Measurements from ENCODE around the gene ALG8. TPM values are rescaled to one million over a fixed set of nuclear protein-coding genes. Genes with fewer than 3 reads are reported as not detected.
A peak's percentile ranks its signal among the peaks of the same experiment; 100 is the strongest.
"Not testable (repeated sequence)": the region's sequence is repeated elsewhere in the genome, so short reads cannot be mapped to it uniquely, and the experiment has no call there.

Gene ALG8
- total RNA-seq, 1 donor, result 60.9 TPM

DNA sequence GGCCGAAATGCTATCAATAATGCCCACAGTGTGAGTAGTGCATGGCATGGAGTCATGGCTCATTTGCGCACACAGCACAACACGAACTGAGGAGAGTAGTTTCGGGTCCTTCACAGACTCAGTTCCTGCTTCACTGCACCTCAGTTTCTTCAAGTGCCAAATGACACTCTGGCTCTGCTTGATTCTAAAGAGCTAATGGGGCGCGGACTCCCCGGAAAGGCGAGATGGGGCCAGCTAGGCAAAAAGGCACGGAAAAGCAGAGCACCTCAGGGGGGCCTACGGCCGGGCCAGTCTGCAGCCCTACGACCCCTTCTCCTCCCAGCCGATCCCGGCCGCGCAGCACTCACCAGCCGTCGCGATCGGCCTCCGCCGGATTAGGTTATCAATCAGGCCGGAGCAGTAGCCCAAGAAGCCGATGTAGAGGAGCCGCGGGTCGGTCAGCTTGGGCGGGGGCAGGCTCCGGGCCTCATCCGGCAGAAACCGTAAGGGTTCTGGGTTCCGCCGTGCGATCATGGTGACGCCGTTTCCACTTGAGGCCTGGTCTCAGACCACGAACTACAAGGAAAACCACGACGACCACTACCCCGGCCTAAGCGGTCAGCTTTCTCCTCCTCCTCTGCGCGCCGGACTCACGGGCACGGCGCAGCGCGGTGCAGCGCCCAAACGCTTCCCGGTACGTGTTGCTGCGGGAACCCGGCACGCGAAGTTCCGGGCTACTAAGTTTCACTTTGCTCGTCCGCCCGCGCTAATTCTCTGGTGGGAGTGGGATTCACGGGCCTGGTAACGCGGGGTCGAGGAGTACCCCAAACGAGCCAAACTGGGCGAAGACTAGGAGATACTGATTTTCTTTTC lies 60.0 kb downstream of the ALG8 start, which contains the start of gene NDUFC2:
Gene NDUFC2 (minus strand): TSS at position 631 of the 852 bp plus-strand sequence. CDS start 118 bp downstream, at position 513.
- peak; percentile 85 for DNase-seq (ENCODE audit: low read depth)
- H3K4me3 ChIP-seq (ENCODE audit: low read depth, low read length), result peak within 1 kb of the TSS; percentile 96
- TF ChIP-seq, protein P1, sequence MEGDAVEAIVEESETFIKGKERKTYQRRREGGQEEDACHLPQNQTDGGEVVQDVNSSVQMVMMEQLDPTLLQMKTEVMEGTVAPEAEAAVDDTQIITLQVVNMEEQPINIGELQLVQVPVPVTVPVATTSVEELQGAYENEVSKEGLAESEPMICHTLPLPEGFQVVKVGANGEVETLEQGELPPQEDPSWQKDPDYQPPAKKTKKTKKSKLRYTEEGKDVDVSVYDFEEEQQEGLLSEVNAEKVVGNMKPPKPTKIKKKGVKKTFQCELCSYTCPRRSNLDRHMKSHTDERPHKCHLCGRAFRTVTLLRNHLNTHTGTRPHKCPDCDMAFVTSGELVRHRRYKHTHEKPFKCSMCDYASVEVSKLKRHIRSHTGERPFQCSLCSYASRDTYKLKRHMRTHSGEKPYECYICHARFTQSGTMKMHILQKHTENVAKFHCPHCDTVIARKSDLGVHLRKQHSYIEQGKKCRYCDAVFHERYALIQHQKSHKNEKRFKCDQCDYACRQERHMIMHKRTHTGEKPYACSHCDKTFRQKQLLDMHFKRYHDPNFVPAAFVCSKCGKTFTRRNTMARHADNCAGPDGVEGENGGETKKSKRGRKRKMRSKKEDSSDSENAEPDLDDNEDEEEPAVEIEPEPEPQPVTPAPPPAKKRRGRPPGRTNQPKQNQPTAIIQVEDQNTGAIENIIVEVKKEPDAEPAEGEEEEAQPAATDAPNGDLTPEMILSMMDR (IDR thresholded peaks at IDR 0.05; ENCODE audit: insufficient read depth, low read depth, low read length), result no peak

DNA sequence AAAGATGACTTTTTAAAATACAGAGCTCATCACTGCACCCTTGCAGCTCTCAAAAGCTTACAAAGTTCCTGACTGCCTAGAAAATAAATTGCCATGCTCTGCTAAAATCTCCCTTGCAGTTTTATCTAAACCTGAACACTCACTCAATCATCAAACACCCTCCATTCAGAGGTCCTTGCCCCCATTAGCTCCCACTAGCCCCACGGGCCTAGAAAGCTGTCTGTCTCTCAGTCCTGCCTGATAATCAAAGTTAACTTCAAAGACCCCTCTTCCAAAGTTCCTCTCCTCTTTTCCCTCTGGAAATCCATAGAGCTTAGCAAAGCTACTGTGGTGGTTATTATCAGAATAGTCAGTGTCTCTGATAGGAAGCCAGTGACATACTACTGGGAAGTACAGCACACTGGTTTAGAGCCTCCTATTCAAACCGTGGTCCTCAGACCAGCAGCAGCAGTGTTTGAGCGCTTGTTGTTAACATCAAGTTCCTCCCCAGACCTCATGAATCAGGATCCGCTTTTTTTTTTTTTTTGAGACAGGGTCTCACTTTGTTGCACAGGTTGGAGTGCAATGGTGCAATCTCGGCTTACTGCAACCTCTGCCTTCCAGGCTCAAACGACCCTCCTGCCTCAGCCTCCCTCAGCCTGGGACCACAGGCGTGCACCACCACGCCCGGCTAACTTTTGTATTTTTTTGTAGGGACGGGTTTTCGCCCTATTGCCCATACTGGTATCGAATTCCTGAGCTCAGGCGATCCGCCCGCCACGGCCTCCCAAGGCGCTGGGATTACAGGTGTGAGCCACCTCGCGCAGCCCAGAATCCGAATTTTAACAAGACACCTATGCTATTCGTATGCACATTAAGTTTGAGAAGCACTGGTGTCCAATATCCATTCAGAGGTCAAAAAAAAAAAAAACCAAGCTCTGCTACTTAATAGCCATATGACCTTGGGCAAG lies 60.9 kb downstream of the ALG8 start:
- DNase-seq (ENCODE audit: low read depth), result peak; percentile 7
- TF ChIP-seq, protein P1 (IDR thresholded peaks at IDR 0.05; ENCODE audit: insufficient read depth, low read depth, low read length), result no peak

DNA sequence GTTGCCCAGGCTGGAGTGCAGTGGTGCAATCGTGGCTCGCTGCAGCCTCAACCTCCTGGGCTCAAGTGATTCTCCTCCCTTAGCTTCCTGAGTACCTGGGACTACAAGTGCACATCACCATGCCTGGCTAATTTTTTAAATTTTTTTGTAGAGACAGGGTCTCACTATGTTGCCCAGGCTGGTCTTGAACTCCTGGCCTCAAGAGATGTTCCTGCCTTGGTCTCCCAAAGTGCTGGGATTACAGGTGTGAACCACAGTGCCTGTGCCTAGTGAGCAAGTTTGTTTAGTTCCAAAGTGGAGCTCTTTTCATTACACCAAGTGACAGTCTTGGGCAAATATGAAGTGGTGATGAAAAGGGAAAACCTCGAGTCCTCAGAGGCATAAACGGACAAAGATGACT lies 61.8 kb downstream of the ALG8 start:
- DNase-seq (ENCODE audit: low read depth); H3K4me3 ChIP-seq (ENCODE audit: low read depth, low read length): not testable (repeated sequence)

More for the DNA sequence above, 60.9 kb downstream of the ALG8 start:
- H3K4me3 ChIP-seq (ENCODE audit: low read depth, low read length), result peak overlapping the region; percentile 96

DNA sequence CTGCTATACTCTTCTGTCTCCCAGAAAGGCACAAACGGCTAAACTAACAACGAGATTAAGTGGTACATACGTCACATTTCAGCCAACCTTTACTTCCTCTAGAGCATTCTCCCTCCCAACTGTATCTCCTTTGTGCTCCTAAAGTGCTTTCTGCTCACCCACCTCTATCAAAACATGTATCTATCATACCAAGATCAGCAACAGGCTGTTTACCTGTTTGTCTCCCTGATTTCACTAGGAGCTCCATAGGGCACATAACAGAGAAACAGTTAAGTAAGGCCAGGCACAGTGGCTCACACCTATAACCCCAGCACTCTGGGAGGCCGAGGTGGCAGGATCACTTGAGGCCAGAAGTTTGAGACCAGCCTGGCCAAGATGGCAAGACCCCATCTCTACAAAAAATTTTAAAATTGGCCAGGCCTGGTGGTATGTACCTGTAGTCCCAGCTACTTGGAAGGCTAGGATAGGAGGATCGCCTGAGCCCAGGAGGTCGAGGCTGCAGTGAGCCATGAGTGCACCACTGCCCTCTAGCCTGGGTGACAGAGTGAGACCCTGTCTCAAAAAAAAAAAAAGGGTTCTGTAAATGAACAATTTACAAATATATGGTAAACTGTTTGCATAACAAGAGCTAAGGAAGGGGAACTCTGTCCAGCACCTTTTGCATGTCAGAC lies 62.6 kb downstream of the ALG8 start:
- no peak overlapping the region for H3K4me3 ChIP-seq (ENCODE audit: low read depth, low read length)
- no peak for DNase-seq (ENCODE audit: low read depth)
- TF ChIP-seq, protein P1 (IDR thresholded peaks at IDR 0.05; ENCODE audit: insufficient read depth, low read depth, low read length), result no peak

DNA sequence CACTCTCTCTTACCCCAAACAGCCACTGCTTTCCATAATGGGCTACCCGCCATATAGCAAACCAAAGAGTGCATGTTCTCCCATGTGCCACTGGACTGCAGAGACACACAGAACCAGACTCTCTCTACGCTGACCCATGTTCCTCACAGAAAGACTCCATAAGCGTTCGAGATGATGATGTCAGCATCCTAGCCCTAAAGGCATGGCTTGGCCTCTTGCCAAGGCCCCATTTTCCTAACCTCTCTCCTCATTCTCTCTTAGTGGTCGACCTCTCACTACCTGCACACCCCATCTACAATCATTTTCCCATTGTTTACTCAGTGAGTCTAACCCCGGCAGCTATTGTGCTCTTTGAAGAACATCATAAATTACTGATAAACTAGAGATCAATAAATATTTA lies 64.7 kb downstream of the ALG8 start:
- no peak for DNase-seq (ENCODE audit: low read depth)

DNA sequence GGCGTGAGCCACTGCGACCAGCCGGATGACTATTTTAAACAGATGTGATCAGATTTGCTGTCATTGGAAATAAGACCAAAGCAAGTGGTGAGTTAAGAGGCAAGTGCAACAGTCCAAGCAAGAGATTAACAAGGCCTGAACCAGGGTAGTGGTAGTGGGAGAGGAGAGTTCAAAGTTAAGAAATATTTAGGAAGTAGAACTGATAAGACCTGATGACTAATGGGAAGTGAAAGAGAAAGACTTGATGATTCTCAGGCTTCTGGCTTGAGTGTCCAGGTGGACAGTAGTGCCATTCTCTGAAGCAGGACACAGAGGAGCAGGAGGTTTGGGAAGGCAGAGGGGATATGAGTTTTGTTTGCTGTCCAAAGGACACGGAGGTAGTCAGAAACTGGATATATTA lies 67.0 kb downstream of the ALG8 start:
- DNase-seq (ENCODE audit: low read depth), result no peak
- TF ChIP-seq, protein P1 (IDR thresholded peaks at IDR 0.05; ENCODE audit: insufficient read depth, low read depth, low read length), result no peak
- H3K4me3 ChIP-seq (ENCODE audit: low read depth, low read length), result no peak overlapping the region

More for the DNA sequence above, 64.7 kb downstream of the ALG8 start:
- TF ChIP-seq, protein P1 (IDR thresholded peaks at IDR 0.05; ENCODE audit: insufficient read depth, low read depth, low read length), result no peak
- H3K4me3 ChIP-seq (ENCODE audit: low read depth, low read length), result no peak overlapping the region

All from fibroblast of villous mesenchyme (primary cell).